ENCODE data around the gene FXN. TPM values are rescaled to one million over a fixed set of nuclear protein-coding genes. Genes with fewer than 3 reads are reported as not detected.

Gene FXN
- total and polyA plus RNA-seq, 12 donors: 7.8 to 41.8 (median 35.0) TPM

DNA sequence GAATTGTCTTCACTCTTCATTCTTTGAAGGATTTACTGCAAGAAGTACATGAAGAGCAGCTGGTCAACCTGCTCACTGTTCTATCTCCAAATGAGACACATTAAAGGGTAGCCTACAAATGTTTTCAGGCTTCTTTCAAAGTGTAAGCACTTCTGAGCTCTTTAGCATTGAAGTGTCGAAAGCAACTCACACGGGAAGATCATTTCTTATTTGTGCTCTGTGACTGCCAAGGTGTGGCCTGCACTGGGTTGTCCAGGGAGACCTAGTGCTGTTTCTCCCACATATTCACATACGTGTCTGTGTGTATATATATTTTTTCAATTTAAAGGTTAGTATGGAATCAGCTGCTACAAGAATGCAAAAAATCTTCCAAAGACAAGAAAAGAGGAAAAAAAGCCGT lies 37.6 kb downstream of the FXN start:
- 51 to 55% methylated on average over 4 of the region's 4 CpGs for WGBS, 2 donors
- no peaks in the 10 kb centered on the region for H3K9me3 ChIP-seq
- no peaks in the 10 kb centered on the region for H3K27me3 ChIP-seq
- DNase-seq (no peak), ATAC-seq (no peak)
- intact Hi-C loops (cut with DNase I): loop anchor here in 1 of 10 donors (10.0 kb wide), 1 partner anchor 62 kb away; no protein-coding TSS in a partner anchor
- H3K4me3 ChIP-seq: no peak overlapping the region
- TF ChIP-seq, protein P1, sequence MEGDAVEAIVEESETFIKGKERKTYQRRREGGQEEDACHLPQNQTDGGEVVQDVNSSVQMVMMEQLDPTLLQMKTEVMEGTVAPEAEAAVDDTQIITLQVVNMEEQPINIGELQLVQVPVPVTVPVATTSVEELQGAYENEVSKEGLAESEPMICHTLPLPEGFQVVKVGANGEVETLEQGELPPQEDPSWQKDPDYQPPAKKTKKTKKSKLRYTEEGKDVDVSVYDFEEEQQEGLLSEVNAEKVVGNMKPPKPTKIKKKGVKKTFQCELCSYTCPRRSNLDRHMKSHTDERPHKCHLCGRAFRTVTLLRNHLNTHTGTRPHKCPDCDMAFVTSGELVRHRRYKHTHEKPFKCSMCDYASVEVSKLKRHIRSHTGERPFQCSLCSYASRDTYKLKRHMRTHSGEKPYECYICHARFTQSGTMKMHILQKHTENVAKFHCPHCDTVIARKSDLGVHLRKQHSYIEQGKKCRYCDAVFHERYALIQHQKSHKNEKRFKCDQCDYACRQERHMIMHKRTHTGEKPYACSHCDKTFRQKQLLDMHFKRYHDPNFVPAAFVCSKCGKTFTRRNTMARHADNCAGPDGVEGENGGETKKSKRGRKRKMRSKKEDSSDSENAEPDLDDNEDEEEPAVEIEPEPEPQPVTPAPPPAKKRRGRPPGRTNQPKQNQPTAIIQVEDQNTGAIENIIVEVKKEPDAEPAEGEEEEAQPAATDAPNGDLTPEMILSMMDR (IDR thresholded peaks at IDR 0.05): no peak
- no peak overlapping the region for H3K27ac ChIP-seq
- peaks cover 0 to 41% (median 1%) of the 10 kb centered on the region in 9 donors for H3K36me3 ChIP-seq
- peaks cover 0 to 41% (median 17%) of the 10 kb centered on the region in 9 donors for H3K4me1 ChIP-seq

DNA sequence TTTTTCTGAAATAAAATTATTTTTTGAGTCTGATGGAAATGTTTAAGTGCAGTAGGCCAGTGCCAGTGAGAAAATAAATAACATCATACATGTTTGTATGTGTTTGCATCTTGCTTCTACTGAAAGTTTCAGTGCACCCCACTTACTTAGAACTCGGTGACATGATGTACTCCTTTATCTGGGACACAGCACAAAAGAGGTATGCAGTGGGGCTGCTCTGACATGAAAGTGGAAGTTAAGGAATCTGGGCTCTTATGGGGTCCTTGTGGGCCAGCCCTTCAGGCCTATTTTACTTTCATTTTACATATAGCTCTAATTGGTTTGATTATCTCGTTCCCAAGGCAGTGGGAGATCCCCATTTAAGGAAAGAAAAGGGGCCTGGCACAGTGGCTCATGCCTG lies 39.2 kb downstream of the FXN start:
- H3K36me3 ChIP-seq: peaks cover 0 to 27% (median 0%) of the 10 kb centered on the region in 9 donors
- H3K4me3 ChIP-seq: no peak overlapping the region
- peaks cover 0 to 46% (median 25%) of the 10 kb centered on the region in 9 donors for H3K4me1 ChIP-seq
- intact Hi-C loops (cut with DNase I): loop anchor here in 2 of 10 donors (5.0 to 10.0 kb wide), 2 partner anchors 58 to 60 kb away; no protein-coding TSS in a partner anchor
- TF ChIP-seq, protein P1 (IDR thresholded peaks at IDR 0.05): no peak
- H3K27ac ChIP-seq: peak overlapping the region in 2 of 10 donors; percentile 5 to 84
- no peaks in the 10 kb centered on the region for H3K9me3 ChIP-seq
- no peak for ATAC-seq
- WGBS, 2 donors: 60 to 64% methylated on average over 2 of the region's 2 CpGs
- H3K27me3 ChIP-seq: no peaks in the 10 kb centered on the region
- DNase-seq: no peak

DNA sequence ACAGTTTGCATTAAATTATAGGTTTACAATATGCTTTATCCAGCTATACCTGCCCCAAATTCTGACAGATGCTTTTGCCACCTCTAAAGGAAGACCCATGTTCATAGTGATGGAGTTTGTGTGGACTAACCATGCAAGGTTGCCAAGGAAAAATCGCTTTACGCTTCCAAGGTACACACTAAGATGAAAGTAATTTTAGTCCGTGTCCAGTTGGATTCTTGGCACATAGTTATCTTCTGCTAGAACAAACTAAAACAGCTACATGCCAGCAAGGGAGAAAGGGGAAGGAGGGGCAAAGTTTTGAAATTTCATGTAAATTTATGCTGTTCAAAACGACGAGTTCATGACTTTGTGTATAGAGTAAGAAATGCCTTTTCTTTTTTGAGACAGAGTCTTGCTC lies 41.0 kb downstream of the FXN start:
- no peak overlapping the region for H3K4me3 ChIP-seq
- peaks cover 0 to 2% (median 0%) of the 10 kb centered on the region in 11 donors for H3K9me3 ChIP-seq
- 37 to 61% methylated on average over 5 of the region's 5 CpGs for WGBS, 2 donors
- peak overlapping the region in 9 of 10 donors; percentile 45 to 85 (median 74) for H3K27ac ChIP-seq
- ATAC-seq: peak in 3 of 8 donors; percentile 23 to 43 (median 38)
- intact Hi-C loops (cut with DNase I): loop anchor here in 2 of 10 donors (5.0 to 10.0 kb wide), 2 partner anchors 56 to 58 kb away; no protein-coding TSS in a partner anchor
- no peaks in the 10 kb centered on the region for H3K27me3 ChIP-seq
- H3K4me1 ChIP-seq: peaks cover 0 to 35% (median 21%) of the 10 kb centered on the region in 9 donors
- DNase-seq: no peak
- peaks cover 0 to 17% (median 0%) of the 10 kb centered on the region in 9 donors for H3K36me3 ChIP-seq
- TF ChIP-seq, protein P1 (IDR thresholded peaks at IDR 0.05): no peak

DNA sequence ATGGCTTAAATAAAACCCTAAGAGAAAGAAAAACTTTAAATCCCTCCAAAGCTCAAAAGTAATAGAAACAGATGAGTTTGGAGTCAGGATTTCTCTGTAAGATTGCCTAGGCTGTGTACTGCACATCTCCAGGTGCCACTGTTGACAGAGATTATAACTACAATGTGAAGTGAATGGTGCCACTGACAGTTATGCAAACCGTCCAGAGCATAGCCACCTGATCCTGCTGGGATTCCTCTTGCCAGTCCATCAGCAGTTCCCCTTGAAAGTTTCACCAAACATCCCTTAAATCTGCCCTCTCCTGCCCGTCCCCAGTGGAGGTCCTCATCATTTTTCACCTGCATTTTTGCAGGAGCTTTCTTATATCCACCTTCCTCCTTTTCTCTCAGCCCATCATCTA lies 42.5 kb downstream of the FXN start:
- Histone ChIP-seq H3K4me3 (no peak overlapping the region), H3K27ac (peak overlapping the region; percentile 5 to 85 (median 72)), H3K36me3 (peaks cover 0 to 9% (median 0%) of the 10 kb centered on the region in 9 donors), H3K27me3 (no peaks in the 10 kb centered on the region), H3K9me3 (peaks cover 0 to 3% (median 0%) of the 10 kb centered on the region in 11 donors), H3K4me1 (peaks cover 0 to 40% (median 21%) of the 10 kb centered on the region in 9 donors)
- intact Hi-C loops (cut with DNase I): loop anchor here in 2 of 10 donors (5.0 to 10.0 kb wide), 2 partner anchors 54 to 57 kb away; no protein-coding TSS in a partner anchor
- ATAC-seq (peak in 6 of 8 donors; percentile 19 to 72 (median 56)), DNase-seq (no peak)
- WGBS, 2 donors: 17 to 24% methylated on average over 2 of the region's 2 CpGs
- TF ChIP-seq, protein P1 (IDR thresholded peaks at IDR 0.05): no peak
